GM18907 (cell line): Measurements from ENCODE around the gene MCU.

Experiments used
- ATAC-seq: cut with Tn5 transposase; IDR thresholded peaks from one replicate; pipeline ENCODE4 v1.9.1; 2021; ENCODE audit warnings: mild to moderate bottlenecking, moderate library complexity; ENCODE audit not compliant: unreplicated experiment

Gene MCU

GRCh38 chr10:72800000-72800740 lies 108.2 kb downstream of the MCU start:
- ATAC-seq: no peak

- ATAC-seq: no peak
These were observed 108.8 kb downstream of the MCU start for GRCh38 chr10:72800741-72801092.

- ATAC-seq: no peak
These were observed 109.4 kb downstream of the MCU start for GRCh38 chr10:72801263-72801868.

DNA sequence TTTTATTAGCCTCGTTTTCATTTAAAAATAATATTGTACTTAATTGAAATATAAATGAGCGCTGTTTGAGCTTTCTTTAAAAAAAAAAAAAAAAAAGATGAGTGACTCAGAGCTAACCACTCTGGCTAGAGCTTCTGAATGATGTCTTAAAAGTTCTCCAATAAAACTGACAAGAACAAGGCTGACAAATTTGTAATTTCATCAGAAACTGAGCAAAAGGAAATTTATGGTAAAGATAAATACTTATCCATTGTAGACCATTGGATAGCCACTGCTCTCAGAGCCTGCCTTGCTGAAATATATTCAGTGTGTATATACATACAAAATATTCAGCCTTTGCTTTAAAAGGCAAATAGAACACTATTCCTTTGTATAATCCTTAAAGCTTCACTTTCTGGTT lies 110.4 kb downstream of the MCU start:
- no peak for ATAC-seq

DNA sequence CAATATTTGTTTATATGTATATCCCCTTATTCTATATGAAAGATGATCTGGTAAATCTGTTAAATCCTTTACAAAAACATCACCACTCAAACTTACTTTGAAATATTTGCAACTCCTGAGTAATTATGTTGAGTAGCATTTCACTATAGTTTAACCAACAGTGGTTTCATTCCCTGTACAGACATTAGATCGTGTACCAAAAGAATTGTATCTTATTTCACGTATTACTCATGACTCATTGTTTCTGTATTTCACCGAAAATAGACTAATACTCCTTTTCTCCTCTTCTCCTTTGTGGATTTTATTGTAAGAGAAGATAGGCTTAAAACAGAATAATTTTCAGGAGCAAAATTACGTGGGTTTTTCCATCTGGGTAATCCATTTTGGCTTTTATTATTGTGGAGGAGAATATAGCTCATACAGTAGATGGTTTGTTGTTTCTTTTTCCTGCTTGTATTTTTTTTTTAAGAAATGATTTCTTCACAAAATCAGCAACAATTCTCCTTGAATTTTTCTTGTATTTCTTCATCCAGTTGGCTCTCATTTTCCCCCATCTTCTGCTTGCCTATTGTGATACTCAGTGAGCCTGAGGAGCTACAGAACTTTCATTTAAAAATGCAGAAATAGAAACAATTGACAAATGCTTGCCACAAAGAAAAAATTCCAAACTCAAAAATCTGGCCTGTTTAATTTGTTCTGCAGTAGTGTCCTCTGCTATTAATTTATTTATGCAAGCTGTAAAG lies 111.0 kb downstream of the MCU start:
- no peak for ATAC-seq

DNA sequence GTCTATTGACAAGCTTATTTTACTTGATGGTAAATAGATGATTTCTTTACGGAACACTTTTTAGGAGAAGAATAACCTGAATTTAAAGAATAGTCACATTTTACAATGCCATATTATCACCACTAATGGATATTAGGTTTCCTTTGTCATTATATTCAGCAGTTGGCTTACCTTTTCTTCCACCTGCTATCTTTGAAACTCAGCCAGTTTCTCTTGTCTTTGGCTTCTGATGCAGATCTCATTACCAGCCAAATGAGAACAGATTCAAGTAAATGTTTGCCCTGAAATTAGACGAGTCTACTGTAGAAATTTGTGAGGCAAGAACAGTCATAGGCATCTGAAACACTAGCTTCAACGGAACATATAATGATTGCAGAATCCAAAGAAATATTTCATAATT lies 116.1 kb downstream of the MCU start:
- no peak for ATAC-seq

- no peak for ATAC-seq
These were observed 117.1 kb downstream of the MCU start for GRCh38 chr10:72809006-72809405.

DNA sequence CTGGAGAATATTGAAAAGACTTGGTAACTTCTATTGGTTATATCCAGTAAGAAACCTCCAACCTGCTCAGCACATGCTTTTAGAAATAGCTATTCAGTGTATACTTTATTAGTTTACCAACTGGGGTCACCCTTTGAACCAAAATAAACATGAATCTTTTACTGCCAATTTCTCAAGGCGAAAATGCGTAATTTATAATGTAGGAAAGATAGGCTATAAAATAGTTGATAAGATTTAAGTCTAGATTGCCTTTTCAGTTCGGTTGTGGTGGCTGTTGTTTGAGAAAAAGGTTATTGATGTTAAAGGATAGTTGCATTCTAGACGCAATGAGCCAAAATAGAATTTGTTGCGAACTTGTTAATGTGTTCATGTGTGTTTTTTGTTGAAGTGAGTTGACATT lies 119.0 kb downstream of the MCU start:
- ATAC-seq: no peak

DNA sequence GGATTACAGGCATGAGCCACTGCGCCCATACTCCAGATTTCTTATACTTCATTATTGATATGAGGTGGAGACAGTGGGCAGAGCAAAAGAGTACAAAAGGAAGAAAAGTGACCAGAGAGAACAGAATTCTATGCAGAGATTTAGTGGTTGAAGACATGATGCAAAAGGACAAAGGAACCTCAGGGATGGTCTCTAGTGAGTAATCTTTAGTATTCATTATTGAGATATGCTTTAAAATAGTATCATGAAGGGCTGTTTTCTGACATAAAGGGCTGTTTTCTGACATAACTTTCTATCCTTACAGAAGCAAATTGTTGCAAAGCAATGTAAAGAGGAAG lies 120.4 kb downstream of the MCU start:
- ATAC-seq: no peak

DNA sequence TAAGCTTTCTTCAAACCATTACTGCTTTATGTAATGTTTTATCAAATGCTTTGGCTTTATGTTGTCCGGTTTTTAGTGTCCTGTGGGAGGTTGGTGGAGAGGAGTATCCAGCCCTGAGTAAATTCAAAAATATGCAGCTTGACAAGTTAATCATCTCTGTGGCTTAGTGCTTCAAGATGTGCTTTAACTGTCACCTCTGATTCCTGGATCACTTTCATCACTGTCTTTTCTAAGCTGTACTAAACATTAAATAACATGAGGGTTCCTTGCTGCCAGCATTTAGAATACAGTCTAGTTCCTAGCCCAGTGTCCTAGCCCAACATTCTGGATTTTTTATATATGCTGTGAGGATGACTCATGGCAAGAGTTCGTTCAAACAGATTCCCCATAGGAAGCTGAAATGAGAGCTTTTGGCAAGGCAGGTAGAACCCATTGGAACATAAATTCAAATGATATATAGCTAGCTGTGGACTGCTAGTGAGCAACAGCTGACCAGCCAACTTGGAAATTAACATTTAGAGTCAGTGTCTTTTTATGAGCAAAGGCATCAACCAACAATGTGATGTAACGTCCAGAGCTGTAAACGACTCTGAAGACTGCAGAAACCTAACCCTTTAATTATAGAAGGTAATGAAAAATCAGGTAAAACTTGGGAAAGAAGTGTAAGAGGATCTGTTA lies 120.9 kb downstream of the MCU start:
- ATAC-seq: no peak

DNA sequence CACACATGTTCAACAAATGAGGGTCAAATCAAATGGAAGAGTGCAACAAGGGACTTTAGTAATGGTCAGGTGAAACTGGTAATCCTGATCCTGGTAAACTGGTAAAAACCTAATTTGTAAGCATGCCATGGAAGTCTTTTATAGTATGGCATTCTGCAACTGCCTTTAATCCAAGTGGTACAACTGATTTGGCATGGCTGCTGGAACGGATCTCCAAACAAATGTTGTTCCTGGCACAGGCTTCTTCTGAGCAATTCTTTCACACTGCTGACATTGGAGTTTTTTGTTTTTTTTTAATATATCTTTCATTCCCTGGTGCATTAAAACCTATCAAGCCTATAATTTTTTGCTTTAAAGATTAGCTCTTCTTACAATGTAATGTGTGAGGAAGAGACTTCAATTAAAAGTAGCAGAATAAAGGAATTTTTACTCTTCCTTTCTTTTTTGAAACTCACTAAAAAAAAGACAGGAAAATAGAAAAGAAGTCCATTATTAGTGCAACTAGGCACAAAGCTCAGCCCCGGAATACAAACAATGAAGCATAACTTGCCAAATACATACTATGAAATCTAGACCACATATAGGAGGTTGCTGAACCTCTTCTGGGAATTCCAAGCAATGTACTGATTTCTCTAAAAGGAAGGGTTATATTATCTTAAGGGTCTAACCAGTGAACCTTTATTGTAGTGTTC lies 122.3 kb downstream of the MCU start:
- no peak for ATAC-seq

- ATAC-seq: no peak
These were observed 124.6 kb downstream of the MCU start for GRCh38 chr10:72816565-72816964.

DNA sequence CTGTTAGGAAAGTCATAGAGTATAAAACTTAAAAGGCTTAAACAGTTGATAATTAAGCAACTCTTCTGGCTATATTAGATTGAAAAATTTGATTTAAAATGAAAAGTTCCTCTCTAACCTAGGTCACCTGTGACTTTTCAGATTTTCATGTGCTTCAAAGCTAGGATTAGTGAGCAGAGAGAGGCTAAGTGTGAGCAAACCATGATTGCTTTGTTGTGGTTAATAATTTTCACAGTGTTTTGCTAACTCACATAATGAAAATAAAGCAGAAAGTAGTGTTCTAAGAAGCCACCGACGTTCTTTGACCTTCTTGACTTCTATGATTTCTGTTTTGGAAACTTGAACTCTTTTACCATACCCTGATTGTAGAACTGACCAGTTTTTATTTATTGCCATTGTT lies 126.1 kb downstream of the MCU start:
- no peak for ATAC-seq

DNA sequence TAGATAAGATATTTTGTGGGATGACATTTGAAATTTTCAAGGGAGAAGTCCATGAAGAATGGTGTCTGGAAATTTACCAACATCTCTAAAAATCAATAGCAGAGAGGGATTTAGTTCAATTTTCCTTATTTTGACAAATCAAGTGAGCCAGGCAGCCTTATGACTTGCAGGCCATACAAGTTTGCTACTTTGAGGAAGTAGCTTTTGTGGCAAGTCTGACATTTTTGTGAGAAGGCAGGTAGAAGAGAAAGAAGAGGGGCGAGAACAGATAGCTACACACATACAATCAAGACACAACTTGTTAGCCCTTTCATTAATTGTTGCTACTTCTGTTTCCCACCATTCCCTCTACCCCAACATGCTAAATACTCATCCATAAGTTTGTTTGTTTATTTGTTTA lies 127.1 kb downstream of the MCU start:
- no peak for ATAC-seq

DNA sequence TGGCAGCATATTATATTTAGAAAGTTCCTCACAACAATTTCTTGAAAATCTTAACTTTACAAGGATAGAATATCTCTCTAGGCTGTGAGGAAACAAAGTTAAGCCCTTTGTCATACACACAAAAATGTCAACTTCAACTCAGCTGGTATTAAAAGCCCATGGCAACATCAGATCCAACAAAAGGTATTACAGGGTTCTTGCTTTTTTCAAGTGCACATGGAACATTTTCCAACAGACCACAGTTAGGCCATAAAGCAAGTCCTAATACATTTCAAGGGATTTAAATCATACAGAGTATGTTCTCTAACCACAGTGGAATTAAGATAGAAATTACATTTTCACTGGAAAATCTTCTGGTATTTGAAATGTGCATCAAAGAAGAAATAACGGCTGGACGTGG lies 129.7 kb downstream of the MCU start:
- no peak for ATAC-seq

- ATAC-seq: no peak
These were observed 130.5 kb downstream of the MCU start for GRCh38 chr10:72822342-72822986.

DNA sequence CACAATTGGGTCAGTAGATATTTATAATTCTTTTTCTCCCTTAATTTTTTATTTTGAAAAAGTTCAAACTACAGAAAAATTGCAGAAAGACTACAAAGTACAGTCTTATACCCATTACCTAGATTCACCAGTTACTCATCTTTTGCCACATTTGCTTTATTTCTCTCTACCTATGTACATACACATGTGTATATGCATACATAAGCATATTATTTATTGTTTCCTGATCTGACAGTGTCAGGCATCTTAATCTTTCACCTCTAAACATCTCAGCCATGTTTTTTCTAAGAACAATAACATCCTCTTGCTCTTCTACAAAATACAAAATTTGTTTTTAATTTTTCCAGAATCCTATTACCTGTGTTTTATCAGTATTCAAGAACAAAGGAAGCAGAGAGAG lies 133.2 kb downstream of the MCU start:
- ATAC-seq: no peak

- no peak for ATAC-seq
These were observed 134.4 kb downstream of the MCU start for GRCh38 chr10:72826346-72826745.

DNA sequence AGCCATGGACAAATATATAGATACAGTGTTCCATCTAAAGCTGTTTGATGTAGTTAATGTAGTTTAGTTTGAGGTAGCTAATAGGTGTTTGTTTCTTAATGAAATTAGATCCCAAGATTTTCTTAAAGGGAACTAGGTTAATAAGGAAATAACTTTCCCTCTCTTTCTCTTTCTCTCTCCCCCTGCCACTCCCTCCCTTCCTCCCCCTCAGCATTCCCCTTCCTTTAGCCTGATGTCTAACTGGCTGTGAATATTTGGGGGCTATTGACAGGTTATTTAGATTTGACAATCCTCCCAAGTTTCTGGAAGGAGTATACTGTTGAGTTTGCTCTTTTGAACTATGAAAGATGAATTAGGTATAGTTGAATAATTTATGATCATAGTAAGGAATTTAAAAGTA lies 136.4 kb downstream of the MCU start:
- no peak for ATAC-seq

- no peak for ATAC-seq
These were observed 138.7 kb downstream of the MCU start for GRCh38 chr10:72830625-72831024.
